Hepatocyte (in vitro differentiated cells): Measurements from ENCODE around the gene MIPOL1.

ENCODE experiments used
- EZH2phosphoT487 ChIP-seq: fragments of 200-600 bp; sonication (generic); IDR thresholded peaks from one replicate; pipeline ENCODE4 v1.6.1; 2018; ENCODE audit warnings: antibody characterized with exemption, mild to moderate bottlenecking, low read depth, moderate library complexity; ENCODE audit not compliant: unreplicated experiment, severe bottlenecking
- TF ChIP-seq, protein P1 (sequence below): fragments of 200-600 bp; sonication (generic); IDR thresholded peaks from 2 replicates; pipeline ENCODE4 v1.5.1; 2016; ENCODE audit warnings: antibody characterized with exemption, mild to moderate bottlenecking; ENCODE audit not compliant: poor library complexity

DNA sequence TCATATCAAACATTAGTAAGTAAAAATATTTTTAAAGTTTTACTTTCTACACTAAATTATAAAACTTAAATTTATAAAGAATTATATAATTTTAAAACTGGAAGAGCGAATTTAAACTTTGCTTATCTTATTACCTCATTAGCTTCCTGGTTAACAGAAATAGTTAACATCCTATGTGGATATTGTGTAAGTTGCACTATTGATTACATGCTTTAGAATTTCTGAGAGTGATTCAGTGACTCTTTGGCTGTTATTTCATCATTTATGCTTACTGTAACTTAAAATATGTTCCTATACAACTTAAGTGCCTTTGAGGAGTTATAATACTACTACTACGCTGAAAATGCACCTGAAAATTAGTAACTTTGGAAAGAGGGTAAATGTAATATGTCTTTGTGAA, 295.9 kb downstream of the MIPOL1 start:
- TF ChIP-seq EZH2phosphoT487: no peak
- TF ChIP-seq, protein P1, sequence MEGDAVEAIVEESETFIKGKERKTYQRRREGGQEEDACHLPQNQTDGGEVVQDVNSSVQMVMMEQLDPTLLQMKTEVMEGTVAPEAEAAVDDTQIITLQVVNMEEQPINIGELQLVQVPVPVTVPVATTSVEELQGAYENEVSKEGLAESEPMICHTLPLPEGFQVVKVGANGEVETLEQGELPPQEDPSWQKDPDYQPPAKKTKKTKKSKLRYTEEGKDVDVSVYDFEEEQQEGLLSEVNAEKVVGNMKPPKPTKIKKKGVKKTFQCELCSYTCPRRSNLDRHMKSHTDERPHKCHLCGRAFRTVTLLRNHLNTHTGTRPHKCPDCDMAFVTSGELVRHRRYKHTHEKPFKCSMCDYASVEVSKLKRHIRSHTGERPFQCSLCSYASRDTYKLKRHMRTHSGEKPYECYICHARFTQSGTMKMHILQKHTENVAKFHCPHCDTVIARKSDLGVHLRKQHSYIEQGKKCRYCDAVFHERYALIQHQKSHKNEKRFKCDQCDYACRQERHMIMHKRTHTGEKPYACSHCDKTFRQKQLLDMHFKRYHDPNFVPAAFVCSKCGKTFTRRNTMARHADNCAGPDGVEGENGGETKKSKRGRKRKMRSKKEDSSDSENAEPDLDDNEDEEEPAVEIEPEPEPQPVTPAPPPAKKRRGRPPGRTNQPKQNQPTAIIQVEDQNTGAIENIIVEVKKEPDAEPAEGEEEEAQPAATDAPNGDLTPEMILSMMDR: no peak
